ENCODE results near the gene CRHR1.

CRHR1 gene

GRCh38 chr17:45871718-45872117, 87.6 kb downstream of the CRHR1 start:
- DNase-seq = no peak

GRCh38 chr17:45873728-45874127, 89.6 kb downstream of the CRHR1 start:
- DNase-seq = no peak

DNA sequence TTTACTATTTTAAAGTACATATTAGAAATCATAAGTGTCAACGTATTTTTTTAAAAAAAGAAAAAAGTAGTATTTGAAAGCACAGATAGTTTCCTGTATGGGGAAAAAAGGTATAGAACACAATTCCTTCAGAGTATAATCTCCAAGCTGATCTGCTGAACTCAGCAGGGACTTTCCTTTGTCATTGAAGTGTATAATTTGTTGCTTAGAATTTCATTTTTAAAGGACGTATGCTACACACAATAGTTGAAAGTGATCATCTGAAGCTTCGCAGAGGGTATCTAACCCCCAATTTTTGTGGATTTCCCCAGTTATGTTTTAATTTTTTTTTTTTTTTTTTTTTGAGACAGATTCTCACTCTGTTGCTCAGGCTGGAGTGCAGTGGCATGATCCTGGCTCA, 90.0 kb downstream of the CRHR1 start:
- DNase-seq = no peak

DNA sequence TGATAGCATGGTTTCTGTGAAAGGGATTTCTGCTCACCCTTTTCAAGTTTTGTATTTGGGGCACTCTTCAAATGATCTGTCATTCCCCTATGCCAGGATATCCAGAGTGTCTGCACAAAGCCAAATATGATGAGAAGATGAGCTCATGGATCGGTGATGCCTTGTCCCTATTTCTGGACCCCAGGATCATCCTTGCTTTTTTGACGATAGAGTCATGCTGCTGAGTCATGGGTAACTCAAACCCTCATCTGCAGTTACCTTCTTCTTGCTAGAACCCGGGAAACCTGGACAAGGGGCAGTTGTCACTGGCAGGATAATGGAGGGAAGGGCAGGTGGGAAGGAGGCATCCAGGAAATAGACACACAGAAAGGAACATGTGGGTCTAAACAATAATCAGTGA, 92.4 kb downstream of the CRHR1 start:
- DNase-seq = no peak

DNA sequence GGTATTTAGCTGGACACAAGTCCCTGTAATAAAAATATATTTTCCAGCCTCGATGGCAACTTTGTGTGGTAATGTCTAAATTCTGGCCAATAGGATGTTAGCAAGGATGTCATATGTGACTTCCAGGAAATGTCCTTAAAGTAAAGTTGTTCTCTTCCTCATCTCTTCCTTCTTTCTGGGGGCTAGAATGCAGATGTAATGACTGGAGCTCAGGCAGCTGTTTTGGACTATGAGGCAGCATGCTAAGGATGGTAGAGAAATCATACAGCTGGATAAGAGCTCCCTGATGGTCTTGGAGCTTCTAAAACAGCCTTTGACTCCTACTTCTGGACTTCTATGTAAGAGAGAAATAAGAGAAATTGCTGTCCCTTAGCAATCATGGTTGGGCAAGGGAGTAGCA, 93.3 kb downstream of the CRHR1 start:
- no peak for DNase-seq

DNA sequence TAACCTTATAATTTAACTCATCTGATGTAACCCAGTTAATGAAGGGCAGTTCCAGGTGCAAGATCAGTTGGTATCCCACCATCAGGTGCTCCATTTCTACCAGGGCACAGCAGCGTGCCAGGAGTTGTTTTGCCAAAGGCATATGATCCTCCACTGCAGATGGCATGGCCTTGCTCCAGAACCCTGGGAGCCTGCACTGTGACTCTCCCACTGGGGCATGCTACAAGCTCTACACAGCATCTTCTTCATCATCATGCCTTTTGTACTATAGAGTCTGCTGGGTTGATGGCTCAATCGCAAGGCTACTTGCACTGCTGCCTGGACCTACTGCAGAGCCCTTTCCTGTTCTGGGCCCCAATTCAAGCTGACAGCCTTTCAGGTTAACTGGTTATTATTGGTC, 98.9 kb downstream of the CRHR1 start:
- DNase-seq = no peak

Data from GF-D8 (cell line).